ENCODE measurements around the gene EMC9. TPM values are rescaled to one million over a fixed set of nuclear protein-coding genes. Genes with fewer than 3 reads are reported as not detected.

Gene EMC9
- total and polyA plus RNA-seq, 4 donors, result 8.6 to 17.8 (median 13.4) TPM

- no peak for DNase-seq (ENCODE audit: low spot score)
- Histone ChIP-seq H3K27ac (ENCODE audit: low read depth in 1 of 2, low read length in 2 of 2) (peak overlapping the region; percentile 71 to 91), H3K9ac (ENCODE audit: low read depth in 1 of 2, low read length in 2 of 2) (no peak overlapping the region), H3K27me3 (ENCODE audit: control insufficient read depth in 4 of 4, insufficient read depth in 4 of 4, low read length in 3 of 4) (no peaks in the 10 kb centered on the region), H3K36me3 (ENCODE audit: control insufficient read depth in 4 of 4, insufficient read depth in 3 of 4, low read depth in 1 of 4, low read length in 3 of 4) (peaks cover 29 to 56% (median 43%) of the 10 kb centered on the region in 4 donors), H3K4me1 (ENCODE audit: control insufficient read depth in 4 of 4, insufficient read depth in 4 of 4, low read length in 3 of 4) (peaks cover 8 to 35% (median 29%) of the 10 kb centered on the region in 4 donors), H3K4me3 (ENCODE audit: low read depth in 1 of 3, low read length in 3 of 3) (no peak overlapping the region), H3K9me3 (ENCODE audit: control insufficient read depth in 4 of 4, low read length in 3 of 4) (no peaks in the 10 kb centered on the region)
- TF ChIP-seq SP1 (IDR thresholded peaks at IDR 0.05) (no peak), HNF4G (IDR thresholded peaks at IDR 0.05) (no peak), REST (IDR thresholded peaks at IDR 0.05) (no peak), EGR1 (IDR thresholded peaks at IDR 0.05; ENCODE audit: low read depth in 2 of 2) (no peak), HNF4A (conservative IDR thresholded peaks at IDR 0.05) (no peak), RXRA (IDR thresholded peaks at IDR 0.05) (no peak), ATF3 (IDR thresholded peaks at IDR 0.05) (no peak), YY1 (IDR thresholded peaks at IDR 0.05) (no peak), GABPA (IDR thresholded peaks at IDR 0.05 in 1 of 2, conservative IDR thresholded peaks at IDR 0.05 in 1 of 2) (no peak), CTCF (IDR thresholded peaks at IDR 0.05; ENCODE audit: low read depth, low read length, missing input control) (no peak), RAD21 (IDR thresholded peaks at IDR 0.05) (no peak), ZBTB33 (IDR thresholded peaks at IDR 0.05) (no peak), TAF1 (conservative IDR thresholded peaks at IDR 0.05) (no peak), NR2F2 (IDR thresholded peaks at IDR 0.05) (no peak), MAX (IDR thresholded peaks at IDR 0.05) (no peak), FOXA2 (IDR thresholded peaks at IDR 0.05) (no peak), FOXA1 (IDR thresholded peaks at IDR 0.05) (no peak), JUND (IDR thresholded peaks at IDR 0.05) (no peak)
- WGBS, result 90% methylated on average over 11 of the region's 11 CpGs
Observed at GRCh38 chr14:24159777-24160498, 18.5 kb upstream of the EMC9 start.

Measured in liver (tissue), 9 donors.